HL-60/S4 treated with retinoic acid at 250 ng/mL for 4 days and 3 days (cell line): ENCODE results near the gene IRX3.

ENCODE experiments used
- in situ Hi-C: fragments of 300-500 bp; cut with MboI; formaldehyde crosslinking; loops from 2 replicates; pipeline ENCODE4 v1.7.0; 2022; ENCODE audit warnings: low sequenced_read_pairs

IRX3 gene

DNA sequence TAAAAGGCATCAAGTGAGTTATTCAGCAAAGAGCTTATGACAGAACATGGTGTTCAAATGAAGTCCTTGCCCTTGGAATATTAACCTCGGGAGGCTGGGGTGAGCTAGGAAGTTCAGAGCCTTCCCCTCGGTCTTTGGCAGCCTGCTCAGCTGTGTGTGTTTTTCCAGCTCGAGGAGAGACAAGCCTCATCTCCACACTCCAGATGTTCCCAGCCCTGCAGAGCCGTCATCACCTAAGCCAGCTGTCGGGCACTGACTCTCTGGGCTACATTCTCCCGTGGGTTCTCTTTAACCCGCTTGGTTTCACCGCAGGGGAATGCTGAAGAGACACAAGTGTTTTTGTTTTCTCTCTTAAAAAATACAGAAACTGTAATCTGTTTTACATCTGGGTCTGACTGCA is 47.1 kb downstream of the IRX3 start:
- in situ Hi-C loops, result no loop called here

- in situ Hi-C loops, result no loop called here
Measured at GRCh38 chr16:54236773-54237172, 49.8 kb downstream of the IRX3 start.

GRCh38 chr16:54233615-54234014 is 53.0 kb downstream of the IRX3 start:
- in situ Hi-C loops, result no loop called here
